NCI-H2029 (cell line): ENCODE data around the gene SLX4.

Experiments used
- DNase-seq: peaks from one replicate; lab custom pipeline; 2025; lab: John Stamatoyannopoulos, UW

The SLX4 gene

DNA sequence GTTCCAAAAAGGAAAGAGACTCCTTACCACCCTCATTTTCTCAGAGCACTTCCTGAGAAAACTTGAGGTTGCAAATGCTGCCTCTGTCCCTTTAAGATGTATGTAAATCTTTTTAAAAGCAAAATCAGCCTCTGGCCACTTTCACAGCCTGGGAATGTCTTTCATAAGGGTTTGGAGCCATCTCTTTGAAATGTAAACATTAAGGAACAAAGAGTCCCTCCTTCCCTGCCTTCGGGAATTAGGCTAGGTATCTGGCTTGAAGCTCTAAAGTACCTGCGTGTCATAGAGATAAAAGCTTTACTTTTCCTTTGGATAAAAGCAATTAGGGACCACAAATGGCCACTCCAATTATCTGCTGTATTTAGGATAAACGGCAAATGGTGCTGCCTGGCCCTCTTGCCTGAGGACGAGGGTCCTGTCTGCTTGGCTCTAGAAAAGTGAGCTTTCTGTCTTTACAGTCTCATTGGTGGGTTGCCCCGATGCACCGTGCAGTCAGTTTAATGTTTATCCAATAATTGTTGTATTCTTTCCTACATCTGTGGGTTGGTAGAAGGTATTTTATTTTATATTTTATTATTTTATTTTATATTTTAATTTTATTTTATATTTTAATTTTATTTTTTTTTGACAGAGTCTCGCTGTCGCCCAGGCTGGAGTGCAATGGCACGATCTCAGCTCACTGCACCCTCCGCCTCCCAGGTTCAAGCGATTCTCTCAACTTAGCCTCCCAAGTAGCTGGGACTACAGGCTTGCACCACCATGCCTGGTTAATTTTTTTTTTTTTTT is 58.1 kb downstream of the SLX4 start:
- no peak for DNase-seq

DNA sequence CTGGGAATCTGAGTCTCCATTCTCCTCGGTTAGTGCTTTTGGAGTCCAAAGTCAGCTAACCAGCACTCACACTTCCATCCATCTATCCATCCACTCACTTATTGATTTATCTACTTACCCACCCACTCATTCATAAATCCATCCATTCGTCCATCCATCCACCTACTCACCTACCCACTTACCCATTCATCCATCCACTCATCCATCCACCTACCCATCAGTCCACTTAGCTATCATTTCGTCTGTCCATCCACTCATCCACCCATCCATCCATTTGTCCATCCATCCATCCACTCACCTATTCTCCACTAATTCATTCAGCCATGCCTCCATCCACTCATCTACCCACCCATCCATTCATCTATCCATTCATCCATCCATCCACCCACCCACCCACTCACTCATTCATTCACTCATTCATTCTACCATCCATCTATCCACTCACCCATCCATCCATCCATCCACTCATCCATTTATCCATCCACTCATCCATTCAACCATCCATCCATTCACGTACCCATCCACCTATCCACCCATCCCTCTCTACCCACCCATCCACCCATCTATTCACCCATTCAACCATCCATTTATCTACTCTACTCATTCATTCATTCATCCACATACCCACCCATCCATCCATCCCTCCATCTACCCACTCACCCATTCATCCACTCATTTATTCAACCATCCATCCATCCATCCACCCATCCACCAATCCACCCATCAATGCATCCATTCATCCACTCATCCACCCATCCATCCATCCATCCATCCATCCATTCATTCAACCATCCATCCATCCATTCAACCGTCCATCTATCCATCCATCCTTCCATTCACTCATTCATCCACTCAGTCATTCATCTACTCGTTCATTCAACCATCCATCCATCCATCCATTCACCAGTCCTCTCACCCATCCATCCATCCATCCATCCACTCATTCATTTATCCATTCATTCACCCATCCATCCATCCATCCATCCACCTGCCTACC is 60.3 kb downstream of the SLX4 start:
- no peak for DNase-seq

DNA sequence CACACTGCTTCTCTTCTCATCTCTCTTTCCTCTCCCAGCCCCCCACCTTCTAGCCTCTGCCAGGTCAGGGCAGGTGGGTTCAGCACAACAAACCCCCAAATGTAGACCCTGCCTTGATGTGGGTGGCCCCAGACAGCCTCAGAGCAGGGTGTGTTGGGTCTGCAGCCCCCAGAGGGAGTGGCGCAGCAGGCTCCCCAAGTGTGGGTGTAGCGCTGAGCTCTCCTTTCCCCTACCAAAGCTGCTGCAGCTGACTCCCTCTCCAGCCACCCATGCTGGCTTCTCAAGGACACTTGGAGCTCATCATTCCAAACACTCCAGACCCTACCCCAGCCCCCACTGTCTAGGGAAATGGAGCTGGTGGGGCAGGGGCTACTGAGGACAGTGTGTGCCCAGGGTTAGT is 61.5 kb downstream of the SLX4 start:
- DNase-seq: no peak

DNA sequence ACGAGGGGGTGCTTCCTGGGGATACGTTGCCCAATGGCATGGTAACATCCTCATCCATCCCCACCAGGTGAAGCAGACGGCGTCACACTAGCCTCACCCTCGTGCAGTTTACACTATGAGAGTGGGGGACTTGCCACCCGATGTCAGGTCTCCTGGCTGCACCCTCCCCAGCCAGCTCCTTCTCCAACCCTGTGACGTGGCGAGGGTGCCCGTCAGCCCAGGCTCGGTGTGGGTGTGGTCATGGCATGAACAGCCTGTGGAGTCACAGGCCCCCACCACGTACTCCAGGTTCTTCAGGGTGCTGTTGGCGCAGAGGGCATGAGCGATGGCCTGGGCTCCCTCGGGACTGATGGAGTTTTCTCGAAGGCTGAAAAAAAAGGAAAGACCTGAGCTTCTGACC is 62.5 kb downstream of the SLX4 start:
- no peak for DNase-seq

DNA sequence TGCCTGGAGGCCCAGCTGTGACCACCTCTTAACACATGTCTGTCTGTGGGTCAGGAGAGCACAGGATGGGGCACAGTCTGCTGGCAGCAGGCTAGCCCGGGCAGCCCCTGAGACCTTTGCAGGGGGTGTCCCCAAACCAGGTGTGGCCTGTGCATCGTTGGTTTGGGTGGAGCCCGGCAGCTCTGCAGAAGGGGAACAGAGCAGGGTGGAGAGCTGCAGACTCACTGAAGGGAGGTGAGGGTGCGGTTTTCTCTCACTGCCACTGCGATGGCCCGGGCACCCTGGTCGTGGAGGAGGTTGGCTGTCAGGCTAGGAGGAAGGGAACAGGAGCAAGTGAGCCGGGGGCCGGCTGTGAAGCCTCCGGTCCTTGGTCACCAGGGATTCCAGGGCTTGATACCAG is 63.0 kb downstream of the SLX4 start:
- DNase-seq: no peak

DNA sequence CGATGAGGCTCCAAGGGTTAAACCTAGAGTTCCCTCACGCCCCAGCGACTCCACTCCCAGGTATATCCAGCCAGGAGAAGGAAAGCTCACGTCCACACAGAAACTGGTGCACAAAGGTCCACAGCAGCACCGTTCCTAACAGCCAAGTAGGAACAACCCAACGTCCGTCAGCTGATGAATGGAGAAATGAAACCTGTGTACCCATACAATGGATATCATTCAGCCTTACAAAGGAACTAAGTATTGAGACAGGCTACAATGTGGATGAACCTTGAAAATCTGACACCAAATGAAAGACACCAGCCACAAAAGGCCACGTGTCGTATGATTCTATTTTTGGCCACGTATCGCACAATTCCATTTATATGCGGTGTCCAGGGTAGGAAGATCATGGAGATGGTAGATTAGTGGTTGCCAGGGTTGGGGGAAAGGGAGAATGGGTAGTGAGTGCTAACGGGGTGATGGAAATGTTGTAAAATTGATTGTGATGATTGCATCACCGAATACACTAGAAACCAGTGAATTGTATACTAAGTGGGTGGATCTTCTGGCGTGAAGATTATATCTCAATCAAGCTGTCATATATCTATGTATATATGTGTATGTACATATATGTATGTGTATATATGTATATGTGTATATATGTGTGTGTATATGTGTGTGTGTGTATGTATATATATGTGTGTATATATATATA is 64.3 kb downstream of the SLX4 start:
- DNase-seq: no peak

DNA sequence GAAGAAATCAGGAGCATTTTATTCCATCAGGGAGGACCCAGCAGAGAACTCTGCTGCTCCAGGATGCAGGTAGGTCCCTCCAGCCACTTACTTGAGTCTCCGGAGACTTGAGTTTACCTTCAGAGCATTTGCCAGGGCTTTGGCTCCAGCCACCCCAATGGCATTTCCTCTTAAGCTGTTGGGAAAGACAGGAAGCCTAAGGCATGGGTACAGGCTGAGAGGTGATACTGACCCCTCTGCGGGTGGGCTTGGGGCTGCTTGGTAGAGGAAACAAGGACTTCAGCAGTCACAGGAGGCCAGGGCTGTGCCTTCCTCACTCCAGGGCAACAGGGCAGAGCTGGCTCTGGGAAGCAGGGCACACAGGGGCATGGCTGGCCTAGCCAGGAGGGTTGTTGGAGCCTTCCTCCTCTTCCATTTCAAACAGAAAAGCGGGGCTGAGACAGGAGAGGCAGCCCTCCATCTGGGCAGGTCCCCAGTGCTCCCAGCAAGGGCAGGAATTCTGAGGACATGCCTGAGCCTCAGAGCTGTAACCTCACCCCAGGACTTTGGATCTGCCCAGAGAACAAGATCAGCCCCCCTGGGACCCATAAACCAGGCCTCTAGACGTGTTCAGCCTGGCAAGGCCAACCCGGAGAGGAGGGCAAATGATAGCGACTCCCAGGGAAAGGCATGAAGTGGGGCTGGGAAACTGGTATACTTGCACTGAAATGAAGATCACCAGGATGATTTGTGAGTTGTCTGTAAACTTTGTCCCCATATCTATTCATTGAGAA is 68.6 kb downstream of the SLX4 start:
- no peak for DNase-seq

DNA sequence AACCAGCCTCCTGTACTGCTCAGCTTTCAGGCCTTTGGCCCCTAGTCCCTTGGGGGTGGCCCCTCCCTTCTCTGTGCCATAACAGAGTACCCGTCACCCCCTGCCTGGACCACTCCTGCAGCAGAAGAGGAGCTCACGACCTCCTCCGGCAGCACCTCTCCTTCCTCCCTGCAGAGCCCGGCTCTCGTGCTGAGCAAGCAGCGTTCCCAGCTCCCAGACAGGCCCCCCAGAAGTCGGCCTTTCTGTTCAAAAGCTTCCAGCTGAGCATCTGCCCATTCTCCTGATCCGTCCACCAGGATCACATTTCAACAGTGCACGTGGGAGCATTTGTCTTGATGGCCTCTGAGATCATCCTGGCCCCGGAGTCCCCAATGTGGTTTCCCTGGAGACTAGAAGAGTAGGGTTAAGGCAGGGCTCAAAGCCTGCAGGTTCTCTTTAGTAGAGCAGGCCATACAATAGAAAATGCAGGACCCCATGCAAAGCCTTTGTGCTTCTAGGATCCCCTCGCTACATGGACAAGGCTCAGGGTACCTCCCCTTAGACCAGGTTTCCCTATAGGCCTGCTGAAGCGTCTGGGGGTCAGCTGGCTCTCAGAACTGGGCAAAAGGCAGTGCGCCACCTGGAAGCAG is 69.8 kb downstream of the SLX4 start:
- DNase-seq: no peak

DNA sequence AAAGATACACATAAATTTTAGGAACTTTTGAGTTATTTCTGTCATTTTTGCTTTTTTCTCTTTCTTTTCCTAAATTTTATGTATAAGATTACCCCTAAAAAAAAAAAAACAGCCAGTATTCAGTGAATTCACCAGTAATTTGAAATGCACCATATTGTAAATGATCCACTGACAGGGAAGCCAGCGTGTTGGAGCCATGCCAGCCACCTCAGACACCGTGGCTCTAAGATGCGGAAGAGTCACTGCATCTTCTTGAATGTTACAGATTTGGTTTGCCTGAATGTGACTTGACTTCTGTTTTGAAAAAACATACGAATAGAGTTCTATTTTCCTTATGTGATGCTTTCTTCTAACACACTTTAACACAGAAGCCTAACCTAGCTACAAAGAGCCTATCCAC is 73.2 kb downstream of the SLX4 start:
- no peak for DNase-seq

DNA sequence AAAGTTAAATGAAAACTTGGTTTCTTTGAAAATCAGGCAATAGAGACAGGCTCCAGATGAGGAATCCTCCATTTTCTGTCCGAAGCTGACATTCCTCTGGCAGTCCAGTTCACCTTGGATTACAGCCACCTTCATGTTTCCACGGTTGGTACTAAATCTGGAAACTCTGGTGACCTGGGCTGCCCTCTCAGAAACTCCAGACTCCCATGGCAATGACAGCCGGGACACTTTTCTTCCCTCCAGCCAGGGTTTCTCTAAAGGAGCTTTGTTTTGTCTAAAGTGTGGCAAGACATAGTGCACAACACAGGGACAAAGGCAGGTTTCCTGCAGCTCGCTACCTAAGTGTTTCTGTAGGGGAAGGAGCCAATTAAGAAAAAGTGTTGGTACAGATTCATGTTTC is 74.6 kb downstream of the SLX4 start:
- no peak for DNase-seq

DNA sequence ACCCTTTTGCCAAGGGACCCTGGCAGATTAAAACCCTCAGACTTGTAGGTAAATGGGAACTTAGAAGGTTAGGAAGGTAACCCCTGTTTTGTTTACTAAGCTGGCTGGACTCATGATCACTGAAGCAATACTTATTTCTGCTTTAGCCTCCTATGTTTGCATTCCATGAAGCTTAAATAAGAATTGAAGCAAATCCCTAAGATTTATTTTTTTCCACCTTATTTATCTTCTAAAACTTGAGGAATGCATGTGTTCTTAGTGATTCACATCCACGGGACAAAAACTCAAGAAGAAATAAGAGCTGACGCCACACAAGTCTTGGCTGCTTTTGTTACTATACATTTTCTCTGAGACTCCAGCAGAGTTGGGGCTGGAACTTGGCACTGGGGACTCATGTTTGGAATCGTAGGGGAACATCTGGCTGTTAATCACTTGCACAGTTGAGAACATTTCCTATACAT is 75.1 kb downstream of the SLX4 start:
- DNase-seq: no peak

DNA sequence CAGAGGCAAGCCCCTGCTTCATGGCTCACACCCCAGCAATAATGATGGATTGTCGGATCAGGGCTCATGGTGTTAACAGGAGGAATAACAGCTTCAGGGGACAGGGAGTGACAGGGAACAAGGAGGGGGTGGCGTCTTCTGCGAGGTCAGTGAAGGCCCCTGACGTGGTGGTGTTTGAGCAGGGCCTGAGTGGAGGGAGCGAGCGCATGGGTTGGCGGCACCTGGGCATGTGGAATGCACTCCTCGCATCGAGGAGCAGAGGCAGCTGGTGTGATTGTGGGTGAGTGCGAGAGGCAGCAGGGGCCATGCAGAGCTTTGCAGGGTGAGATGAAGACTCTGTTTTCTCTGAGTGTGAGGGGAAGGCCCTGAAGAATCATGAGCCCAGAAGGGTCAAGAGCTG is 77.3 kb downstream of the SLX4 start:
- no peak for DNase-seq

DNA sequence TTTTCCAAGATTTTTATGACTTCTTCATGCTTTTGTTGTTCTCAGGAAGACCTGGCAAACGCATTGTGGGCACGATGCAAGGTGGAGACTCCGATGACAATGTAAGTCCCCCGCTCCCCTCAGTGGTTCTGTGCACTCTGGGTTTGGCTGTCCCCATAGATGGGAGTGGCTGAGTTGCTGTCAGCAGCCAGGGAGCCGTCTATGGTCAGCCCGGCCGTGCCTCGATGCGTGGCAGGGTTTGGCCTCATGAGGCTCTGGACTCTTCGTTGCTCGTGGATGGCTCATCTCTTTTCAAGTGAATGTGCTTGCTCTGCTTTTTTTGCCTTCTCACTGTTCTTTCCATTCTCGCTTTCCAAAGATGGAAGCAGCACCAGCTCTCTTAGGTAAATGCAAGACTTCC is 78.7 kb downstream of the SLX4 start:
- no peak for DNase-seq
